Measurements from ENCODE around the gene MRPL20. TPM values are rescaled to one million over a fixed set of nuclear protein-coding genes. Genes with fewer than 3 reads are reported as not detected.

The MRPL20 gene
- total RNA-seq, 1 donor from 2014 or later, result 98.6 TPM

DNA sequence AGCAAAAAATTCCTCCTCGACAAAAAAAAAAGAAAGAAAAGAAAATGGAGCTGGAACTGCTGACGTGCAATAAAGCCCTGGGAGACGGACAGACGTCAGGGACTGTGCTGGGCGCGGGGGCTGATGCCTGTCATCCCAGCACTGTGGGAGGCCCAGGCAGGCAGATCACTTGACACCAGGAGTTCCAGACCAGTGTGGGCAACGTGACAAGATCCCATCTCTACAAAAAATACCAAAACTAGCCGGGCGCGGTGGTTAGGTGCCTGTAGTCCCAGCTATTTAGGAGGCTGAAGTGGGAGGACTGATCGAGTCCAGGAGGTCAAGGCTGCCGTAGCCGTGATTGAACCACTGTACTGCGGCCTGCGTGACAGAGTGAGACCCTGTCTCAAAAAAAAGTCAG lies 17.6 kb upstream of the MRPL20 start:
- no peak for DNase-seq
- Mint-ChIP-seq H3K9me3 (ENCODE audit: unreplicated experiment) (peaks cover 11% of the 10 kb centered on the region), H3K36me3 (ENCODE audit: unreplicated experiment) (no peaks in the 10 kb centered on the region), H3K27me3 (ENCODE audit: unreplicated experiment) (peaks cover 6% of the 10 kb centered on the region), H3K27ac (ENCODE audit: unreplicated experiment) (peak overlapping the region; percentile 77), H3K4me3 (ENCODE audit: unreplicated experiment) (peak overlapping the region; percentile 52), H3K4me1 (ENCODE audit: low read depth, unreplicated experiment) (peaks cover 10% of the 10 kb centered on the region)
- TF ChIP-seq, protein P1, sequence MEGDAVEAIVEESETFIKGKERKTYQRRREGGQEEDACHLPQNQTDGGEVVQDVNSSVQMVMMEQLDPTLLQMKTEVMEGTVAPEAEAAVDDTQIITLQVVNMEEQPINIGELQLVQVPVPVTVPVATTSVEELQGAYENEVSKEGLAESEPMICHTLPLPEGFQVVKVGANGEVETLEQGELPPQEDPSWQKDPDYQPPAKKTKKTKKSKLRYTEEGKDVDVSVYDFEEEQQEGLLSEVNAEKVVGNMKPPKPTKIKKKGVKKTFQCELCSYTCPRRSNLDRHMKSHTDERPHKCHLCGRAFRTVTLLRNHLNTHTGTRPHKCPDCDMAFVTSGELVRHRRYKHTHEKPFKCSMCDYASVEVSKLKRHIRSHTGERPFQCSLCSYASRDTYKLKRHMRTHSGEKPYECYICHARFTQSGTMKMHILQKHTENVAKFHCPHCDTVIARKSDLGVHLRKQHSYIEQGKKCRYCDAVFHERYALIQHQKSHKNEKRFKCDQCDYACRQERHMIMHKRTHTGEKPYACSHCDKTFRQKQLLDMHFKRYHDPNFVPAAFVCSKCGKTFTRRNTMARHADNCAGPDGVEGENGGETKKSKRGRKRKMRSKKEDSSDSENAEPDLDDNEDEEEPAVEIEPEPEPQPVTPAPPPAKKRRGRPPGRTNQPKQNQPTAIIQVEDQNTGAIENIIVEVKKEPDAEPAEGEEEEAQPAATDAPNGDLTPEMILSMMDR (IDR thresholded peaks at IDR 0.05; ENCODE audit: partially characterized antibody, unreplicated experiment), result no peak

DNA sequence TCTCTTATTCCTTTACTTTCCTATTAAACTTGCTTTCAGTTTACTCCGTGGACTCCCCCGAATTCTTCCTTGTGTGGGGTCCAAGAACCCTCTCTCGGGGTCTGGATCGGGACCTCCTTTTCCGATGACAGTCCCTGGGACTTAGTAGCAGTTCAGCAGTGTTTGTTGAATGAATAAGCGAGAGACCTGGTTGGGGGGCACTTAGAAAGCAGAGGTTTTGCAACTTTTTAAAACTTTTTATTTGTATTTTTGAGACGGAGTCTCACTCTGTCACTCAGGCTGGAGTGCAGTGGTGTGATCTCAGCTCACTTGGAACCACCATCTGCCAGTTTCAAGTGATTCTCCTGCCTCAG lies 16.1 kb upstream of the MRPL20 start:
- Mint-ChIP-seq H3K4me3 (ENCODE audit: unreplicated experiment) (no peak overlapping the region), H3K27ac (ENCODE audit: unreplicated experiment) (no peak overlapping the region), H3K4me1 (ENCODE audit: low read depth, unreplicated experiment) (peaks cover 10% of the 10 kb centered on the region), H3K27me3 (ENCODE audit: unreplicated experiment) (peaks cover 2% of the 10 kb centered on the region), H3K9me3 (ENCODE audit: unreplicated experiment) (peaks cover 10% of the 10 kb centered on the region), H3K36me3 (ENCODE audit: unreplicated experiment) (no peaks in the 10 kb centered on the region)
- TF ChIP-seq, protein P1 (IDR thresholded peaks at IDR 0.05; ENCODE audit: partially characterized antibody, unreplicated experiment), result no peak
- DNase-seq, result no peak

DNA sequence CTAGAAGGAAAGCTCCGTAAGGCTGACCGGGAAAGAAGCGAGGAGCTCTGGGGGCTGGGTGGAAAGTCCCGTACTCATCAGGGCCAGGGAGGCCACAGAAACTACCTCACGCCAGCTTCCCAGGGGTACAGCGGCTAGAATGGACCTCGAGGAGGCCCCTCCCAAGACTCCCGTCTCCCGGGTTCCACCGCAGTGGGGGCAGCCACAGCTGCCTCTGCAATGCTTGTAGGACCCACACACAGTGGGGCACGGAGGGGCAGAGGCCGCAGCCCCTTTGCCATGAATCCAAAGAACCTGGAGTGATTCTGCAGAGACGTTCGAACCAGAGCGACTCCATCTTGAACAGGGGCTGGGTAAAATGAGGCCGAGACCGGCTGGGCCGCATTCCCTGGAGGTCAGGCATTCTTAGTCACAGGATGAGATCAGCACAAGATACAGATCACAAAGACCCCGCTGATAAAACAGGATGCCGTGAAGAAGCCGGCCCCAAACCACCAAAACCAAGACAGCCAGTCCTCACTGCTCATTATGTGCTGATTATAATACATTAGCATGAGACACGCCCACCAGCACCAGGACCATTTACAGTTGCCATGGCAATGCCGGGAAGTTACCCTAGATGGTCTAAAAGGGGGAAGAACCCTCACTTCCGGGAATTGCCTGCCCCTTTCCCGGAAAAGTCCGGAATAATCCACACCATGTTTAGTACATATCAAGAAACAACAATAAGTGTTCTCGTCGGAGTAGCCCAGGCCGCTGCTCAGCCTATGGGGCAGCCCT lies 15.6 kb upstream of the MRPL20 start:
- TF ChIP-seq, protein P1 (IDR thresholded peaks at IDR 0.05; ENCODE audit: partially characterized antibody, unreplicated experiment), result no peak
- Mint-ChIP-seq H3K9me3 (ENCODE audit: unreplicated experiment) (peaks cover 11% of the 10 kb centered on the region), H3K4me1 (ENCODE audit: low read depth, unreplicated experiment) (peaks cover 13% of the 10 kb centered on the region), H3K36me3 (ENCODE audit: unreplicated experiment) (no peaks in the 10 kb centered on the region), H3K27me3 (ENCODE audit: unreplicated experiment) (peaks cover 2% of the 10 kb centered on the region), H3K4me3 (ENCODE audit: unreplicated experiment) (no peak overlapping the region), H3K27ac (ENCODE audit: unreplicated experiment) (no peak overlapping the region)
- no peak for DNase-seq

DNA sequence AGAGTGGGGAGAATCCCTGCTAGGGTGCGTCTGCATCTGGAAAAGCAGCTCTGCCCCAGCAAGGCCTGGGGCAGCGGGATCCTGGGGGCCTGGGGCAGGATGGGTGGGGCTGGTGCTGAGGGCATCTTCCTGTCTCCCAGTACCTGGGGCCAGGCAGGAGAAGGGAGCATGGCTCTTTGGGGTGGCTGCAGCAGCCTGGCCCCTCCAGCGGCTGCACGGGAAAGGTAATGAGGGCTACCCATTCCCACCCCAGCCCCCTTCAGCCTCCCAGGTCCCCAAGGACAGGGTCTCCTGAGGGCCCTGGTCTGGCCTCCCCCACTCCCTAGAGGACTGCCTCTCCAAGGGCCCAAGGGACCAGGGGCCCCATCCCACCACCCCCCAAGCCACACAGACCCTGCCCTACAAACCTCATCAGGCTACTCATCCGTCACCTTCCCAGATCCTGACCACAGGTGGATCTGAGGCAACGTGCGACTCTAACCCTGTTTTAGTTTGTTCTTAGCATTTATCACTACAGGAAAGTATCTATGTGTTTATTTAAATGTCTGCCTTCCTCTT lies 14.9 kb upstream of the MRPL20 start:
- H3K4me1 Mint-ChIP-seq (ENCODE audit: low read depth, unreplicated experiment), result peaks cover 17% of the 10 kb centered on the region
- H3K9me3 Mint-ChIP-seq (ENCODE audit: unreplicated experiment), result peaks cover 11% of the 10 kb centered on the region
- H3K36me3 Mint-ChIP-seq (ENCODE audit: unreplicated experiment), result no peaks in the 10 kb centered on the region
- DNase-seq, result no peak
- H3K27ac Mint-ChIP-seq (ENCODE audit: unreplicated experiment), result no peak overlapping the region
- H3K27me3 Mint-ChIP-seq (ENCODE audit: unreplicated experiment), result peaks cover 2% of the 10 kb centered on the region
- TF ChIP-seq, protein P1 (IDR thresholded peaks at IDR 0.05; ENCODE audit: partially characterized antibody, unreplicated experiment), result no peak
- no peak overlapping the region for H3K4me3 Mint-ChIP-seq (ENCODE audit: unreplicated experiment)
